Stimulated activated CD4-positive, alpha-beta T cell treated with anti-CD3 and anti-CD28 coated beads, Interleukin-1b, Interleukin-23, amount 100 ng/mL, for 1 hour (primary cell): ENCODE results near the gene BCAS3.

Source experiments
- DNase-seq, 2 donors: peaks; one replicate each; pipeline ENCODE4 v3.0.0-alpha.2; 2020; ENCODE audit warnings: low read depth in 2 of 2

The BCAS3 gene

GRCh38 chr17:61155590-61156237 lies 478.1 kb downstream of the BCAS3 start:
- no peak for DNase-seq

GRCh38 chr17:61157246-61157886 lies 479.7 kb downstream of the BCAS3 start:
- DNase-seq: no peak

DNA sequence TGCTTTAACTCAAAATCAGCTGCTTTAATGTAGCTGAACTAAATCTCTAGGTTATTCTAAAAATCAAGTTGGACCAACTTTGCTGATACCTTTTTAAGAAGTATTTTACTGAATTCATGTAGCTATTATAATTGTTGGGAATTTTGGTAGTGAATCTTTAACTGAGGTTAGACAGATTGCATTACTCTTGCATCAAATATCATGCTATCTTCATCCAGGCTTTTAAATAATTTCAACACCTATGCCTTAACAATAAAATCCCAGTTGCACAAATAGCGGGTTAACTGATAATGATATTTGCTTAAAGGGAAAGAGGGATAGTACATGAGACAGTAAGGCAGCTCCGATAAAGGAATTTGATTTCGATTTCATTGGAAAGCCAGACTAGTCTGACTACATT lies 480.7 kb downstream of the BCAS3 start:
- no peak for DNase-seq

- no peak for DNase-seq
Measured at GRCh38 chr17:61159221-61159814, 481.7 kb downstream of the BCAS3 start.

DNA sequence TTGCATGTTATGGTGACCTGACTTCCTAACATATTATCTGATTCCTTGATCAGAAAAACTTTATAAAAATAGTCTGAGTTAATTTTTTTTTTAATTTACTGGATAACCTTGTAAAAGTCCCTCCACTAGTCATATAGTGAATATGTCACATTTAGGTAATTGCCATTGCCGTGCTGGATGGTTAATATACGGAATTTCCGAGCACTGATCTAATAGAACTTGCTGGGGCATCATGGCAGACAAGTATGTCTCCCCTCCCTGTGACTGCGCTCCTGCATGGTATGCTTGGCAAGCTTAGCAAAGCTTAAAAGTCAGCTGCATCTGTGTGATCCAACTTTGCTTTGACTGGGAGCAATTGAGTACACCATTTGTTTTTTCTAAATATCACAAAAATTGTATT lies 482.6 kb downstream of the BCAS3 start:
- DNase-seq: no peak

- no peak for DNase-seq
Measured at GRCh38 chr17:61160789-61161445, 483.3 kb downstream of the BCAS3 start.

DNA sequence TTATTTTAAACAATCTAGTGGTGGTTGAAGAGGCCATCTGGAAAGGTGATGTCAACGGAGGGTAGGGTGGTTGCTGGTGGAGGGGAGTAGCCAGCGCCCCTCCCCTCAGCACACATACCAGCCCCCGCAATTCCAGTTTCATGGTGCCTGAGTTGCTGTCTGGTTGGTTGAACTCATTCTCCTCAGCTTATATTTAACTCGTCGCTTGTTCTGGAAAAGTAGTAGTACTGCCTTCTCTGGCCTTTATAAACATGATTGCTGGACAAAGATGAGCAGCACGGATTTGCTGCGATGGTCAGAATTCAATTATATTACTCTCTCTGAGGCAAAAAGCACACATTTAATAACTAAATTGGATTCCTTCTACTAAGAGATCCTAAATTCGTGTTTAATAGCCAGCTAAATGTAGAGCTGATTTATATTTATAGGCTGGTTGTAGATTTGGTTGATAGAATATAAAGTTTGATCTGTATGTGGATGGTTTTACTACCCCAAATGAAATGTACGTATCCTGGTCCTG lies 484.0 kb downstream of the BCAS3 start:
- DNase-seq: no peak

DNA sequence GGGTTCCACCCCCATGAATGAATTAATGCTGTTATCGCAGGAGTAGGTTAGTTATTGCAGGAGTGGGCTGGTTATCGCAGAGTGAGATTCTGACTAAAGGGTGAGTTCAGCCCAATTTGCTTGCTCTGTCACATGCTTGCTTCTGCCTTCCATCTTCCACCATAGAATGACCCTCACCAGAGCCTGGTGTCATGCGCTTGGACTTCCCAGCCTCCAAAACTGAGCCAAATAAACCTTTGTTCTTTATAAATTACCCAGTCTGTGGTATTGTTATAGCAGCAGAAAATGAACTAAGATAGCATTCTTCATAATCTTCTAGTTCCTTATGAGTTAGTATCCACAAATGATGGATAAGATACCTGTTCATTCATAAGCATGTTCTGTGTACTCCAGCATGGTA lies 486.9 kb downstream of the BCAS3 start:
- no peak for DNase-seq

DNA sequence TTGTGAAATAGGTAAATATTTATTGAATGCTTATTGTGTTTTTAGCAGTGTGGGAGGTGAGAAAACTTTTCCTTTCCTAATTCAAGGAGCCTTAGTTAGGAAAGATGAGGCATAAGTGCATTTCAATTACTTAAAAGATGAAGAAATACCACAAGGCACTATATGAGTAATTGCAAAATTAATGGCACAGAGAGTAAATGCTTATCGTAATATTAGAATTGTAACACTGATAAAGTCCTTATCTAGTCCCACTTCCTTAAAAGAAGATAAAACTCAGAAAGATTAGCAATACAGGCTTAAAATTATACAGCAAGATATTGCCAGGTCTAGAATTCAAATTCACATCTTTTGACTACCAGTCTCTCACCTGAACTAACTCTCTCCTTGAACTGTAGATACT lies 489.4 kb downstream of the BCAS3 start:
- no peak for DNase-seq

GRCh38 chr17:61168506-61168905 lies 490.9 kb downstream of the BCAS3 start:
- DNase-seq: no peak

- no peak for DNase-seq
Measured at GRCh38 chr17:61174310-61174709, 496.7 kb downstream of the BCAS3 start.

- DNase-seq: no peak
Measured at GRCh38 chr17:61175298-61176142, 497.9 kb downstream of the BCAS3 start.

DNA sequence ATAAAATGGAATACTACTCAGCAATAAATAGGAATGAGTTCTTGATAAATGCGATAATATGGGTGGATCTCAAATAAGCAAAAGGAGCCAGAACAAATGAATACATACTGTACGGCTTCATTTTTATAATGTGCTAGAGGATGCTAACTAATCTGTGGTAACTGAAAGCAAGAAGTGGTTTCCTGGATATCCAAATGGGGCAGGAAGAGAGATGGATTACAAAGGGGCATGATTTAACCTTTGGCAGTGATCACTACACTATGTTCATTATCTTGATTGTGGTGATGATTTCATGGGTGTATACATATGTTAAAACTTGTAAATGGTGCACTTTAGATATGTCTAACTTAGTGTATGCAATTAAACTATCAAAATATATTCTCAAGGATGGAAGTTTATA lies 499.7 kb downstream of the BCAS3 start:
- no peak for DNase-seq

DNA sequence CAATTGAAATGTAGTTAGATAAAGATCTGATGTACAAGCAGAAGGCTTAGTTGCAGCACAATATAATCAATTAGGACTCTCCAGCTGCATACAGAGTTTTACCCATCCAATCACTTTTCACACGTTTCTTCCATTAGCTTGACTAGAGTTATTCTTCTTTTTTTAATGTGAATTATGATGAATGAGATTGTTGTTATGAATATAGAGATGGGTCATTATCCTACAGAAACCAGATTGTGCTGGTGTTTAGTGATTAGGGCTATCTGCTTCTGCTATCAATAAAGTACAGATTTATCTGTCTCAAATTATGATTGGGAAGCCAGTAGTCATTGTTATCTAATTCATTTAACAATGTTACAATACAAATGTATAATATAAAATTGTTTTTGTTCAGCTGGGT lies 500.6 kb downstream of the BCAS3 start:
- no peak for DNase-seq

- no peak for DNase-seq
Measured at GRCh38 chr17:61179380-61179806, 501.7 kb downstream of the BCAS3 start.

DNA sequence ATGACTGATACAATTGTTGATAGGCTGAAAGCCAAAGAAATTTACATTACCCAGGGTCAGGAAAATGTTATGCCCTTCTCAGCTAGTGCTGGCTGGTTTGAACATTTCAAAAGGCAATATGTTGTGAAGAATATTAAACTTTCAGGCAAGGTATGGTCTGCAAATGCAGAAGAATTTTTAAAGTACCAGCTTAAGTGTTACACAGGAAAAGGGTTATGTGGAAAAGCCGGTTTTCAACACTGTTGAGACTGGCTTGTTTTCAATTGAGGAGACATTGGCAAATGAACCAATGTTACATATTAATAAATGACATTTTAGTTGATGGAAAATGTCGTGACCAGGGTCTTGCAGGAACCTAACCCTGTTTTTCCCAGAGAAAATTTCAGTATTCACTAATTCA lies 506.1 kb downstream of the BCAS3 start:
- DNase-seq: no peak

DNA sequence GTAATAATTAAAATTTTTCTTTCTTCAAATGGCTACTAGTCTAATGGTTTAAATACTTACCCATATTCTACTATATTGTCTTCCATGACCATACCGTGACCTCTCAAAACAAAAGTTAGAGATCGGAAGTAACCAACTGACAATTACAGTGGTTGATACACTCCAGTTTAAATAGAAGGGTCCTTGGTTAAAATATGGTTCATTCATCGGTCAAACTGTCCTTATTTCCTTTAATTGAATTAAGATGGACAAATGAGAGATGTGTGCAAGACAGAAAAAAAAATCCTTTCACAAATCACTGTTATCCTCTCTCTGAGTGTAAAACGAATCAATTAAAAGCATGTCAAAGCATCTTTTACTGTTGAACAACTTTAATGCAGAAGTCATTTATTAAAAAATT lies 507.7 kb downstream of the BCAS3 start:
- DNase-seq: no peak

DNA sequence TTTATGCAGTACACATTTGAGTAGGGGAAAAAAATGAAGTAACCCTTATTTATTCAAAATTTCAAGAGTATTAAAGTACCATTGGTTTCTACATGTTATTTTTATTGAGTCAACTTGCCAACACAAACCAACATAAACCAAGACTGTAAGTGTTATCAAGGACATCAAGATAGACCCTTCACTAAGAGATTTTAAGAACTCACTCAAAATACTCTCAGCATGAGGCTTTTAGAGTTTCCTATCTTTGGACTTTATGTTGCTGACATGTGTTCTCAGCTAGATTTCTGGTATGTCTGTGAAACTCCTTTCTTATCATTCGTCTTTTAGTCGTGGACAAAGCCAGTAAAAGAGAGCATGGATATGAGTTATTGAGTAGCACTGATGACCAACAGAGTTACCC lies 509.4 kb downstream of the BCAS3 start:
- DNase-seq: no peak

DNA sequence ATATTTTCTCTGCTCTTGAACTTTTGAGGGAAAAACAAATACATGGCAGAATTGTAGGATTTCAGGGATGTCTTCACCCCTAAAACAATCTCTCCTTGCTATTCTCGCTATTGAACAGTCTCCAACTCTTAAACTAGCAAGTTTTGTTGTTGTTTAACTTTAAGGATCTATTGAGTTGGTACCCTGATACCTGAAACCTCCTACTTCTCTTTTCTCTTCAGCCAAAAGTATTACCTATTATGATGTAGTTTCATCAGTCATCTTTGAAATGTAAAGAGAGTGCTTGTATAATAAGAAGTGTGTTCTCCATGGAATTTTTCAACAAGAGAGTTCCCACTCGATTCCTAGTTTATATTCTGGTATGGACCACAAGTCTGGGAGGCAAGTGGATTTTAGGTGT lies 510.4 kb downstream of the BCAS3 start:
- no peak for DNase-seq

DNA sequence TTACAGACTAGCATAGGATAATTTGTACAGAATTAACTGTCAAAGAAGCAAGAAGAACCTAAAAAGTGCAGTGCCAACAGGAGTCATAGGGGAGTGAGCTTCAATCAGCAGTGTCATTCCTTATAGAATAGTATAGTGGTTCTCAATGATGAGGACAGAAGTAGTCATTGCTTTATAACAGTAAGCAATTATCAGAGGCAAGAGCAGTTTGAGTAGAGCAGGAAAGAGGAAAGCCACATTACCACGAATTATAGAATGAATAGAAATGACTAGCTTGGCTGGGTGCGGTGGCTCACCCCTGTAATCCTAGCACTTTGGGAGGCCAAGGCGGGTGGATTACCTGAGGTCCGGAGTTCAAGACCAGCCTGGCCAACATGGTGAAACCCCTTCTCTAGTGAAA lies 512.3 kb downstream of the BCAS3 start:
- DNase-seq: no peak

GRCh38 chr17:61196302-61196704 lies 518.7 kb downstream of the BCAS3 start:
- DNase-seq: no peak

- DNase-seq: no peak
Measured at GRCh38 chr17:61196799-61197198, 519.1 kb downstream of the BCAS3 start.
